SK-N-SH treated with all-trans-retinoic acid at 6 μM for 48 hours (cell line): ENCODE measurements around the gene SOWAHC.

Experiments used
- BACH2 ChIP-seq: fragments of 250-450 bp; sonication (Bioruptor Pico); IDR thresholded peaks from 2 replicates; pipeline ENCODE4 v1.9.0; 2021; ENCODE audit warnings: mild to moderate bottlenecking, borderline replicate concordance
- CREB5 ChIP-seq: fragments of 250-450 bp; sonication (Bioruptor Pico); IDR thresholded peaks from 2 replicates; pipeline ENCODE4 v1.5.1; 2020; ENCODE audit warnings: low read depth, mild to moderate bottlenecking, moderate library complexity
- CSDC2 ChIP-seq: fragments of 250-450 bp; sonication (Bioruptor Pico); IDR thresholded peaks from 2 replicates; pipeline ENCODE4 v1.5.0; 2020; ENCODE audit warnings: mild to moderate bottlenecking, moderate library complexity
- CSRNP3 ChIP-seq: fragments of 250-450 bp; sonication (Bioruptor Pico); IDR thresholded peaks from 2 replicates; pipeline ENCODE4 v1.5.1; 2021; ENCODE audit warnings: mild to moderate bottlenecking, moderate library complexity
- GLIS3 ChIP-seq: fragments of 250-450 bp; sonication (Bioruptor Pico); IDR thresholded peaks from 2 replicates; pipeline ENCODE4 v1.5.0; 2020; ENCODE audit warnings: mild to moderate bottlenecking, moderate library complexity
- ISL1 ChIP-seq: fragments of 250-450 bp; sonication (Bioruptor Pico); IDR thresholded peaks from 2 replicates; pipeline ENCODE4 v2.1.2; 2022; ENCODE audit warnings: mild to moderate bottlenecking, moderate library complexity
- PATZ1 ChIP-seq: fragments of 250-450 bp; sonication (Bioruptor Pico); IDR thresholded peaks from 2 replicates; pipeline ENCODE4 v1.8.0; 2020; ENCODE audit warnings: mild to moderate bottlenecking, moderate library complexity, borderline replicate concordance
- POU6F1 ChIP-seq: fragments of 250-450 bp; sonication (Bioruptor Pico); IDR thresholded peaks from 2 replicates; pipeline ENCODE4 v1.8.0; 2021; ENCODE audit warnings: low read depth, mild to moderate bottlenecking, moderate library complexity, borderline replicate concordance
- RARB ChIP-seq: fragments of 250-450 bp; sonication (Bioruptor Pico); IDR thresholded peaks from 2 replicates; pipeline ENCODE4 v1.8.0; 2021; ENCODE audit warnings: mild to moderate bottlenecking, moderate library complexity
- SNAI2 ChIP-seq: fragments of 250-450 bp; sonication (Bioruptor Pico); IDR thresholded peaks from 2 replicates; pipeline ENCODE4 v1.5.0; 2020; ENCODE audit warnings: mild to moderate bottlenecking, moderate library complexity
- TCF4 ChIP-seq: fragments of 250-450 bp; sonication (Bioruptor Pico); IDR thresholded peaks from 2 replicates; pipeline ENCODE4 v1.8.0; 2021; ENCODE audit warnings: mild to moderate bottlenecking, moderate library complexity, borderline replicate concordance
- TSHZ2 ChIP-seq: fragments of 250-450 bp; sonication (Bioruptor Pico); IDR thresholded peaks from 2 replicates; pipeline ENCODE4 v1.5.0; 2020; ENCODE audit warnings: mild to moderate bottlenecking, moderate library complexity
- ZFP30 ChIP-seq: fragments of 450-650 bp; formaldehyde crosslinking; IDR thresholded peaks from 2 replicates; pipeline ENCODE4 v1.5.0; 2022; ENCODE audit warnings: mild to moderate bottlenecking, moderate library complexity

- TF ChIP-seq GLIS3 (CRISPR knock-in tag) (no peak), TSHZ2 (CRISPR knock-in tag) (no peak), BACH2 (CRISPR knock-in tag) (no peak), RARB (CRISPR knock-in tag) (no peak), CREB5 (CRISPR knock-in tag) (no peak), CSRNP3 (CRISPR knock-in tag) (no peak), ISL1 (no peak), CSDC2 (CRISPR knock-in tag) (no peak), SNAI2 (CRISPR knock-in tag) (no peak), PATZ1 (CRISPR knock-in tag) (no peak), ZFP30 (CRISPR knock-in tag) (no peak), TCF4 (no peak), POU6F1 (no peak)
Measured at GRCh38 chr2:109632158-109632789, 18.1 kb downstream of the SOWAHC start.
